Measurements from ENCODE around the gene PCDH20.

DNA sequence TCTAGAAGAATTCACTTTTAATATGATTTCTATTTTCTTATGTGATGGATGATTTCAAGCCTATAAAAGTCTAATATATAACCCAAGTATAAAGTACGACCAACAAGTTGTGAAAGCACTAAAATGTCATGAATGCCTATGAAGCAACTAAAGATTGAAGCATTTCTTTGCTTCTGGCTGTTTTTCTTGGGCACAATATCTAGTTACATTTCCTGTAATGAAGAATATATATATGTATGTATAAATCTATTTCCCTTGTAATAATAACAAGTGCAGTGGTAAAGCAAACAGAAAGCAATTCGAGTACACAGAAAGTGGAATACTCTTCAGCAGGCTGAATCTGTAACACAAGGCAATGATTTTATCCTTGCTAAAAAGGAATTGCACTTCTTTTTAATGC, 5.4 kb downstream of the PCDH20 start:
- no peak for TF ChIP-seq REST (IDR thresholded peaks at IDR 0.05)
- TF ChIP-seq FOXA1 (IDR thresholded peaks at IDR 0.05) = no peak
- no peak for TF ChIP-seq YY1 (IDR thresholded peaks at IDR 0.05)
- TF ChIP-seq, protein P1, sequence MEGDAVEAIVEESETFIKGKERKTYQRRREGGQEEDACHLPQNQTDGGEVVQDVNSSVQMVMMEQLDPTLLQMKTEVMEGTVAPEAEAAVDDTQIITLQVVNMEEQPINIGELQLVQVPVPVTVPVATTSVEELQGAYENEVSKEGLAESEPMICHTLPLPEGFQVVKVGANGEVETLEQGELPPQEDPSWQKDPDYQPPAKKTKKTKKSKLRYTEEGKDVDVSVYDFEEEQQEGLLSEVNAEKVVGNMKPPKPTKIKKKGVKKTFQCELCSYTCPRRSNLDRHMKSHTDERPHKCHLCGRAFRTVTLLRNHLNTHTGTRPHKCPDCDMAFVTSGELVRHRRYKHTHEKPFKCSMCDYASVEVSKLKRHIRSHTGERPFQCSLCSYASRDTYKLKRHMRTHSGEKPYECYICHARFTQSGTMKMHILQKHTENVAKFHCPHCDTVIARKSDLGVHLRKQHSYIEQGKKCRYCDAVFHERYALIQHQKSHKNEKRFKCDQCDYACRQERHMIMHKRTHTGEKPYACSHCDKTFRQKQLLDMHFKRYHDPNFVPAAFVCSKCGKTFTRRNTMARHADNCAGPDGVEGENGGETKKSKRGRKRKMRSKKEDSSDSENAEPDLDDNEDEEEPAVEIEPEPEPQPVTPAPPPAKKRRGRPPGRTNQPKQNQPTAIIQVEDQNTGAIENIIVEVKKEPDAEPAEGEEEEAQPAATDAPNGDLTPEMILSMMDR (IDR thresholded peaks at IDR 0.05; ENCODE audit: low read depth, low read length, missing input control) = no peak
- no peak for TF ChIP-seq JUND (IDR thresholded peaks at IDR 0.05)
- TF ChIP-seq TAF1 (conservative IDR thresholded peaks at IDR 0.05) = no peak
- TF ChIP-seq, protein P2, sequence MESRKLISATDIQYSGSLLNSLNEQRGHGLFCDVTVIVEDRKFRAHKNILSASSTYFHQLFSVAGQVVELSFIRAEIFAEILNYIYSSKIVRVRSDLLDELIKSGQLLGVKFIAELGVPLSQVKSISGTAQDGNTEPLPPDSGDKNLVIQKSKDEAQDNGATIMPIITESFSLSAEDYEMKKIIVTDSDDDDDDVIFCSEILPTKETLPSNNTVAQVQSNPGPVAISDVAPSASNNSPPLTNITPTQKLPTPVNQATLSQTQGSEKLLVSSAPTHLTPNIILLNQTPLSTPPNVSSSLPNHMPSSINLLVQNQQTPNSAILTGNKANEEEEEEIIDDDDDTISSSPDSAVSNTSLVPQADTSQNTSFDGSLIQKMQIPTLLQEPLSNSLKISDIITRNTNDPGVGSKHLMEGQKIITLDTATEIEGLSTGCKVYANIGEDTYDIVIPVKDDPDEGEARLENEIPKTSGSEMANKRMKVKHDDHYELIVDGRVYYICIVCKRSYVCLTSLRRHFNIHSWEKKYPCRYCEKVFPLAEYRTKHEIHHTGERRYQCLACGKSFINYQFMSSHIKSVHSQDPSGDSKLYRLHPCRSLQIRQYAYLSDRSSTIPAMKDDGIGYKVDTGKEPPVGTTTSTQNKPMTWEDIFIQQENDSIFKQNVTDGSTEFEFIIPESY (IDR thresholded peaks at IDR 0.05) = no peak
- TF ChIP-seq, protein P3, sequence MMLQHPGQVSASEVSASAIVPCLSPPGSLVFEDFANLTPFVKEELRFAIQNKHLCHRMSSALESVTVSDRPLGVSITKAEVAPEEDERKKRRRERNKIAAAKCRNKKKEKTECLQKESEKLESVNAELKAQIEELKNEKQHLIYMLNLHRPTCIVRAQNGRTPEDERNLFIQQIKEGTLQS (IDR thresholded peaks at IDR 0.05) = no peak
- TF ChIP-seq, protein P4, sequence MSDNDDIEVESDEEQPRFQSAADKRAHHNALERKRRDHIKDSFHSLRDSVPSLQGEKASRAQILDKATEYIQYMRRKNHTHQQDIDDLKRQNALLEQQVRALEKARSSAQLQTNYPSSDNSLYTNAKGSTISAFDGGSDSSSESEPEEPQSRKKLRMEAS (IDR thresholded peaks at IDR 0.05) = no peak
- no peak for TF ChIP-seq EGR1 (IDR thresholded peaks at IDR 0.05; ENCODE audit: low read depth in 2 of 2)
- TF ChIP-seq RXRA (IDR thresholded peaks at IDR 0.05) = no peak
- no peak for TF ChIP-seq FOXA2 (IDR thresholded peaks at IDR 0.05)
- TF ChIP-seq GABPA (IDR thresholded peaks at IDR 0.05 in 1 of 2, conservative IDR thresholded peaks at IDR 0.05 in 1 of 2) = no peak

Data from liver (tissue), 3 donors.